ENCODE results near the gene PAWR. TPM values are rescaled to one million over a fixed set of nuclear protein-coding genes. Genes with fewer than 3 reads are reported as not detected.

Gene PAWR
- total and polyA plus RNA-seq, 5 donors from 2014 or later: 0.20 to 5.8 (median 1.3) TPM

DNA sequence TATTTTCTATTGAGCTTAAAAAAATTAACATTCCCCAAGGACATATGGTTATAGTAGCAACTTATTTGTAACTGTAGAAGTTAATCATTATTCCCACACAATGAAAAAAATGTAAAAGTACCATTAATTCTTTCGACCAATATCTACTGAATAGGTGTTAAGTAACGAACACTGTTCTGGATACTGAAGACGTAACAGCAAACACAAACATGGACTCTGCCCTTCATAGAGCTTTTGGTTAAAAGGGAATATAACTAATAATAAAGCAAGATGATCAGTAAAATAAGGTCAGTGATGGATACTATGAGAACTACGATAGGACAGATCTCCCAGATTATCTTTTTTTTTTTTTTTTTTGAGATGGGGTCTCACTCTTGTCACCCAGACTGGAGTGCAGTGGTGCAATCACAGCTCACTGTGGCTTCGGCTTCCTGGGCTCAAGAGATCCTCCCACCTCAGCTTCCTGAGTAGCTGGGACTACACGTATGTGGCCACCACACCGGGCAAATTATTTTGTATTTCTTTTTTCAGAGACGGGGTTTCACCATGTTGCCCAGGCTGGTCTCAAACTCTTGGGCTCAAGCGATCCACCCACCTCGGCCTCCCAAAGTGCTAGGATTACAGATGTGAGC lies 93.9 kb downstream of the PAWR start:
- H3K27ac ChIP-seq (ENCODE audit: insufficient read depth, low read length, poor library complexity, severe bottlenecking): no peak overlapping the region
- H3K27me3 Mint-ChIP-seq: no peaks in the 10 kb centered on the region
- no peaks in the 10 kb centered on the region for H3K4me1 Mint-ChIP-seq
- H3K4me3 ChIP-seq (ENCODE audit: low read depth, low read length): no peak overlapping the region
- H3K4me3 Mint-ChIP-seq: no peak overlapping the region
- ATAC-seq (ENCODE audit: low read depth in 2 of 2) (no peak), DNase-seq (no peak)
- H3K27ac Mint-ChIP-seq: no peak overlapping the region
- no peaks in the 10 kb centered on the region for H3K36me3 ChIP-seq (ENCODE audit: control insufficient read depth, insufficient read depth, low read length)
- no peaks in the 10 kb centered on the region for H3K9me3 ChIP-seq (ENCODE audit: control insufficient read depth in 2 of 2, low read length in 2 of 2)
- no peaks in the 10 kb centered on the region for H3K36me3 Mint-ChIP-seq
- H3K9me3 Mint-ChIP-seq: peaks cover 0 to 3% (median 0%) of the 10 kb centered on the region in 7 donors
- H3K27me3 ChIP-seq (ENCODE audit: control insufficient read depth, insufficient read depth, low read length): no peaks in the 10 kb centered on the region
- no peaks in the 10 kb centered on the region for H3K4me1 ChIP-seq (ENCODE audit: control insufficient read depth, insufficient read depth, low read length, poor library complexity, severe bottlenecking)

DNA sequence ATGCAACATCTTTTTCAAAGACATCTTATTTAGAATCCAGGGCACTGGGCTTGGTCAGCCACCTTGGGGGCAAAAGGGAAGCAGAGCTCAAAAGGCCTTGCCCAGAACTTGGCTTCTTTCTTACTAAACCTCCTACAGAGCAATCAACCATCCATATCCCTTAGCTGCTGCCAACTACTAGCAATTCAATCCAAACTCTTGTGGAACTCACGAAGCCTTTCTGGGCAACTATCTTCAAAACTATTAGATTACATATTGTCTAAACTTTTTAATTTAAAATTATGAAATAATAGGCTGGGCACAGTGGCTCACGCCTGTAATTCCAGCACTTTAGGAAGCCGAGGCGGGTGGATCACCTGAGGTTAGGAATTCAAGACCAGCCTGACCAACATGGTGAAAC lies 95.5 kb downstream of the PAWR start:
- H3K4me1 ChIP-seq (ENCODE audit: control insufficient read depth, insufficient read depth, low read length, poor library complexity, severe bottlenecking): no peaks in the 10 kb centered on the region
- Mint-ChIP-seq H3K4me1 (no peaks in the 10 kb centered on the region), H3K36me3 (no peaks in the 10 kb centered on the region), H3K27ac (no peak overlapping the region), H3K4me3 (no peak overlapping the region), H3K27me3 (no peaks in the 10 kb centered on the region), H3K9me3 (peaks cover 0 to 3% (median 0%) of the 10 kb centered on the region in 7 donors)
- no peak for DNase-seq
- H3K27ac ChIP-seq (ENCODE audit: insufficient read depth, low read length, poor library complexity, severe bottlenecking): no peak overlapping the region
- no peak for ATAC-seq (ENCODE audit: low read depth in 2 of 2)
- H3K27me3 ChIP-seq (ENCODE audit: control insufficient read depth, insufficient read depth, low read length): no peaks in the 10 kb centered on the region
- H3K9me3 ChIP-seq (ENCODE audit: control insufficient read depth in 2 of 2, low read length in 2 of 2): no peaks in the 10 kb centered on the region
- no peaks in the 10 kb centered on the region for H3K36me3 ChIP-seq (ENCODE audit: control insufficient read depth, insufficient read depth, low read length)
- no peak overlapping the region for H3K4me3 ChIP-seq (ENCODE audit: low read depth, low read length)

DNA sequence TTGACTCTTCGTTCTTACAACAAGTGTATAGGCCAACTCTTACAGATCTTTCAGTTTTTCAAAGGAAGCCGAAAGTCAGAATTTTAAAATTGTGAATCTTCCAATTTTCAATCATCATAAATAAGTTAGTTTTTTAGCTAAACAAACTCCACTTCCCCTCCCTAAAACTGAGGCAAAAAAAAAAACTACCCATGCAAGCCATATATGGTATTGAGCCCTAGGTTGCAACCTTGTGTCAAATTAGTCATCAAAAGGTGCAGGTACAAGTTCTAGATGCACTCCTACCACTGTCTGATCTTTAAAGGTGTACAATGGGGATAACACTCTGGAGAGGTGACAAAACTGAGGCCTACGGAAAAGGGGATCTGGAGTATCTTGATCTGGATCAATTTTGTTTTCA lies 97.9 kb downstream of the PAWR start:
- DNase-seq: no peak
- H3K36me3 ChIP-seq (ENCODE audit: control insufficient read depth, insufficient read depth, low read length): no peaks in the 10 kb centered on the region
- H3K27ac Mint-ChIP-seq: no peak overlapping the region
- H3K4me3 Mint-ChIP-seq: no peak overlapping the region
- no peaks in the 10 kb centered on the region for H3K36me3 Mint-ChIP-seq
- H3K27me3 Mint-ChIP-seq: no peaks in the 10 kb centered on the region
- ATAC-seq (ENCODE audit: low read depth in 2 of 2): no peak
- H3K27me3 ChIP-seq (ENCODE audit: control insufficient read depth, insufficient read depth, low read length): no peaks in the 10 kb centered on the region
- H3K9me3 Mint-ChIP-seq: peaks cover 0 to 3% (median 0%) of the 10 kb centered on the region in 7 donors
- no peak overlapping the region for H3K27ac ChIP-seq (ENCODE audit: insufficient read depth, low read length, poor library complexity, severe bottlenecking)
- H3K9me3 ChIP-seq (ENCODE audit: control insufficient read depth in 2 of 2, low read length in 2 of 2): no peaks in the 10 kb centered on the region
- H3K4me1 Mint-ChIP-seq: no peaks in the 10 kb centered on the region
- H3K4me1 ChIP-seq (ENCODE audit: control insufficient read depth, insufficient read depth, low read length, poor library complexity, severe bottlenecking): no peaks in the 10 kb centered on the region
- no peak overlapping the region for H3K4me3 ChIP-seq (ENCODE audit: low read depth, low read length)

- Mint-ChIP-seq H3K27ac (no peak overlapping the region), H3K9me3 (peaks cover 0 to 3% (median 0%) of the 10 kb centered on the region in 7 donors), H3K4me3 (no peak overlapping the region), H3K36me3 (no peaks in the 10 kb centered on the region), H3K27me3 (no peaks in the 10 kb centered on the region), H3K4me1 (no peaks in the 10 kb centered on the region)
- Histone ChIP-seq H3K36me3 (ENCODE audit: control insufficient read depth, insufficient read depth, low read length) (no peaks in the 10 kb centered on the region), H3K4me3 (ENCODE audit: low read depth, low read length) (no peak overlapping the region), H3K9me3 (ENCODE audit: control insufficient read depth in 2 of 2, low read length in 2 of 2) (no peaks in the 10 kb centered on the region), H3K27me3 (ENCODE audit: control insufficient read depth, insufficient read depth, low read length) (no peaks in the 10 kb centered on the region), H3K27ac (ENCODE audit: insufficient read depth, low read length, poor library complexity, severe bottlenecking) (no peak overlapping the region), H3K4me1 (ENCODE audit: control insufficient read depth, insufficient read depth, low read length, poor library complexity, severe bottlenecking) (no peaks in the 10 kb centered on the region)
- DNase-seq (no peak), ATAC-seq (ENCODE audit: low read depth in 2 of 2) (no peak)
These were observed 98.8 kb downstream of the PAWR start for GRCh38 chr12:79591988-79592387.

- Histone ChIP-seq H3K27me3 (ENCODE audit: control insufficient read depth, insufficient read depth, low read length) (no peaks in the 10 kb centered on the region), H3K9me3 (ENCODE audit: control insufficient read depth in 2 of 2, low read length in 2 of 2) (no peaks in the 10 kb centered on the region), H3K4me3 (ENCODE audit: low read depth, low read length) (no peak overlapping the region), H3K36me3 (ENCODE audit: control insufficient read depth, insufficient read depth, low read length) (no peaks in the 10 kb centered on the region), H3K4me1 (ENCODE audit: control insufficient read depth, insufficient read depth, low read length, poor library complexity, severe bottlenecking) (no peaks in the 10 kb centered on the region), H3K27ac (ENCODE audit: insufficient read depth, low read length, poor library complexity, severe bottlenecking) (no peak overlapping the region)
- DNase-seq (no peak), ATAC-seq (ENCODE audit: low read depth in 2 of 2) (no peak)
- no peaks in the 10 kb centered on the region for H3K27me3 Mint-ChIP-seq
- no peak overlapping the region for H3K27ac Mint-ChIP-seq
- no peaks in the 10 kb centered on the region for H3K36me3 Mint-ChIP-seq
- no peak overlapping the region for H3K4me3 Mint-ChIP-seq
- no peaks in the 10 kb centered on the region for H3K4me1 Mint-ChIP-seq
- H3K9me3 Mint-ChIP-seq: peaks cover 0 to 3% (median 0%) of the 10 kb centered on the region in 7 donors
These were observed 100.0 kb downstream of the PAWR start for GRCh38 chr12:79590751-79591150.

GRCh38 chr12:79587368-79587767 lies 103.4 kb downstream of the PAWR start:
- no peak overlapping the region for H3K27ac Mint-ChIP-seq

GRCh38 chr12:79585147-79585546 lies 105.6 kb downstream of the PAWR start:
- H3K36me3 ChIP-seq (ENCODE audit: control insufficient read depth, insufficient read depth, low read length): no peaks in the 10 kb centered on the region
- H3K36me3 Mint-ChIP-seq: no peaks in the 10 kb centered on the region
- no peaks in the 10 kb centered on the region for H3K9me3 ChIP-seq (ENCODE audit: control insufficient read depth in 2 of 2, low read length in 2 of 2)
- H3K27me3 Mint-ChIP-seq: no peaks in the 10 kb centered on the region
- no peak overlapping the region for H3K27ac Mint-ChIP-seq
- no peak overlapping the region for H3K4me3 Mint-ChIP-seq
- H3K4me3 ChIP-seq (ENCODE audit: low read depth, low read length): no peak overlapping the region
- H3K4me1 ChIP-seq (ENCODE audit: control insufficient read depth, insufficient read depth, low read length, poor library complexity, severe bottlenecking): no peaks in the 10 kb centered on the region
- H3K27ac ChIP-seq (ENCODE audit: insufficient read depth, low read length, poor library complexity, severe bottlenecking): no peak overlapping the region
- ATAC-seq (ENCODE audit: low read depth in 2 of 2): no peak
- no peak for DNase-seq
- H3K9me3 Mint-ChIP-seq: peaks cover 0 to 1% (median 0%) of the 10 kb centered on the region in 7 donors
- H3K4me1 Mint-ChIP-seq: no peaks in the 10 kb centered on the region
- H3K27me3 ChIP-seq (ENCODE audit: control insufficient read depth, insufficient read depth, low read length): no peaks in the 10 kb centered on the region

More at GRCh38 chr12:79587368-79587767, 103.4 kb downstream of the PAWR start:
- Histone ChIP-seq H3K27me3 (ENCODE audit: control insufficient read depth, insufficient read depth, low read length) (no peaks in the 10 kb centered on the region), H3K4me1 (ENCODE audit: control insufficient read depth, insufficient read depth, low read length, poor library complexity, severe bottlenecking) (no peaks in the 10 kb centered on the region), H3K27ac (ENCODE audit: insufficient read depth, low read length, poor library complexity, severe bottlenecking) (no peak overlapping the region), H3K4me3 (ENCODE audit: low read depth, low read length) (no peak overlapping the region), H3K36me3 (ENCODE audit: control insufficient read depth, insufficient read depth, low read length) (no peaks in the 10 kb centered on the region), H3K9me3 (ENCODE audit: control insufficient read depth in 2 of 2, low read length in 2 of 2) (no peaks in the 10 kb centered on the region)
- H3K27me3 Mint-ChIP-seq: no peaks in the 10 kb centered on the region
- no peaks in the 10 kb centered on the region for H3K36me3 Mint-ChIP-seq
- no peak overlapping the region for H3K4me3 Mint-ChIP-seq
- ATAC-seq (ENCODE audit: low read depth in 2 of 2) (no peak), DNase-seq (no peak)
- no peaks in the 10 kb centered on the region for H3K4me1 Mint-ChIP-seq
- peaks cover 0 to 1% (median 0%) of the 10 kb centered on the region in 7 donors for H3K9me3 Mint-ChIP-seq

DNA sequence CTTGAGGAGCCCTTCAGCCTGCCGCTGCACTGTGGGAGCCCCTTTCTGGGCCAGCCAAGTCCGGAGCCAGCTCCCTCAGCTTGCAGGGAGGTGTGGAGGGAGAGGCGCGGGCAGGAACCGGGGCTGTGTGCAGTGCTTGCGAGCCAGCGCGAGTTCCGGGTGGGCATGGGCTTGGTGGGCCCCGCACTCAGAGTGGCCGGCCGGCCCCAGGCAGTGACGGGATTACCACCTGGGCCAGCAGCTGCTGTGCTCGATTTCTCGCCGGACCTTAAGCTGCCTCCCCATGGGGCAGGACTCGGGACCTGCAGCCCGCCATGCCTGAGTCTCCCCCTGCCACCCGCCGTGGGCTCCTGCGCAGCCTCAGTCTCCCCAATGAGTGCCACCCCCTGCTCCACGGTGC lies 116.9 kb downstream of the PAWR start:
- Histone ChIP-seq H3K4me1 (ENCODE audit: control insufficient read depth, insufficient read depth, low read length, poor library complexity, severe bottlenecking) (no peaks in the 10 kb centered on the region), H3K27me3 (ENCODE audit: control insufficient read depth, insufficient read depth, low read length) (no peaks in the 10 kb centered on the region), H3K9me3 (ENCODE audit: control insufficient read depth in 2 of 2, low read length in 2 of 2) (peaks cover 2 to 7% of the 10 kb centered on the region in 2 experiments), H3K4me3 (ENCODE audit: low read depth, low read length) (no peak overlapping the region), H3K36me3 (ENCODE audit: control insufficient read depth, insufficient read depth, low read length) (no peaks in the 10 kb centered on the region), H3K27ac (ENCODE audit: insufficient read depth, low read length, poor library complexity, severe bottlenecking) (no peak overlapping the region)
- Mint-ChIP-seq H3K4me3 (no peak overlapping the region), H3K4me1 (no peaks in the 10 kb centered on the region), H3K36me3 (no peaks in the 10 kb centered on the region), H3K27me3 (no peaks in the 10 kb centered on the region), H3K27ac (no peak overlapping the region), H3K9me3 (peaks cover 3 to 22% (median 9%) of the 10 kb centered on the region in 7 donors)
- DNase-seq (no peak), ATAC-seq (ENCODE audit: low read depth in 2 of 2) (no peak)
